ENCODE measurements around the gene EPS15. TPM values are rescaled to one million over a fixed set of nuclear protein-coding genes. Genes with fewer than 3 reads are reported as not detected.

Gene EPS15
- total and polyA plus RNA-seq, 2 donors (not counting 1 experiment from before 2014, with no cell fraction given): 40.3 to 151 TPM

DNA sequence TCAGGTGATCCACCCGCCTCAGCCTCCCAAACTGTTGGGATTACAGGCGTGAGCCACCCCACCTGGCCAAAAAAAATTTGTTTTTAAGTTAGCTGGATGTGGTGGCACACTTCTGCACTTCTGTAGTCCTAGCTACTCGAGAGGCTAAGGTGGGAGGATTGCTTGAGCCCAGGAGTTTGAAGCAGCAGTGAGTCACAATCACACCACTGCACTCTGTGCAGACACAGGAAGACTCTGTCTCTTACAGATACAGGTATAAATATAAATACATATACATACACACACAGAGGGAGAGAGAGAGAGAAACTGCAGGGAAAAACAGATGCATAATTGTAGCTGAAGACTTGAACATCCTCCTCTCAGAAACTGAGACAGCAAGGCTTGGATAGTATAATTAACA is 34.8 kb upstream of the EPS15 start:
- Histone ChIP-seq H3K4me2 (replicated peaks; ENCODE audit: low read depth, low read length, poor library complexity, severe bottlenecking) (no peak overlapping the region), H3K27me3 (replicated peaks in 1 of 4; ENCODE audit: control extremely low read depth in 1 of 4, control insufficient read depth in 3 of 4, insufficient read depth in 4 of 4, low read length in 3 of 4) (no peaks in the 10 kb centered on the region), H3K9ac (ENCODE audit: low read length) (no peak overlapping the region), H3K4me3 (ENCODE audit: control extremely low read depth in 1 of 5, extremely low read depth in 1 of 5, insufficient read depth in 1 of 5, low read depth in 2 of 5, low read length in 4 of 5) (no peak overlapping the region), H3K9me3 (ENCODE audit: control extremely low read depth in 1 of 3, control insufficient read depth in 2 of 3, insufficient read depth in 1 of 3, low read length in 2 of 3) (peaks cover 0 to 4% (median 0%) of the 10 kb centered on the region in 3 donors), H3K4me1 (ENCODE audit: control insufficient read depth in 2 of 2, insufficient read depth in 2 of 2, low read length in 2 of 2) (peaks cover 13 to 16% of the 10 kb centered on the region in 2 donors), H3K79me2 (ENCODE audit: control insufficient read depth, insufficient read depth, low read length) (no peaks in the 10 kb centered on the region), H4K20me1 (ENCODE audit: control insufficient read depth, insufficient read depth, low read length, poor library complexity, severe bottlenecking) (no peaks in the 10 kb centered on the region), H2AFZ (ENCODE audit: insufficient read depth, low read depth, low read length, poor library complexity, severe bottlenecking) (no peak overlapping the region), H3K36me3 (replicated peaks in 1 of 2; ENCODE audit: control extremely low read depth in 1 of 2, control insufficient read depth in 1 of 2, extremely low read depth in 1 of 2, insufficient read depth in 2 of 2, low read length in 1 of 2) (no peaks in the 10 kb centered on the region), H3K27ac (ENCODE audit: low read length in 2 of 2) (no peak overlapping the region)
- H3K27ac Mint-ChIP-seq: no peak overlapping the region
- DNase-seq: no peak
- TF ChIP-seq, protein P1, sequence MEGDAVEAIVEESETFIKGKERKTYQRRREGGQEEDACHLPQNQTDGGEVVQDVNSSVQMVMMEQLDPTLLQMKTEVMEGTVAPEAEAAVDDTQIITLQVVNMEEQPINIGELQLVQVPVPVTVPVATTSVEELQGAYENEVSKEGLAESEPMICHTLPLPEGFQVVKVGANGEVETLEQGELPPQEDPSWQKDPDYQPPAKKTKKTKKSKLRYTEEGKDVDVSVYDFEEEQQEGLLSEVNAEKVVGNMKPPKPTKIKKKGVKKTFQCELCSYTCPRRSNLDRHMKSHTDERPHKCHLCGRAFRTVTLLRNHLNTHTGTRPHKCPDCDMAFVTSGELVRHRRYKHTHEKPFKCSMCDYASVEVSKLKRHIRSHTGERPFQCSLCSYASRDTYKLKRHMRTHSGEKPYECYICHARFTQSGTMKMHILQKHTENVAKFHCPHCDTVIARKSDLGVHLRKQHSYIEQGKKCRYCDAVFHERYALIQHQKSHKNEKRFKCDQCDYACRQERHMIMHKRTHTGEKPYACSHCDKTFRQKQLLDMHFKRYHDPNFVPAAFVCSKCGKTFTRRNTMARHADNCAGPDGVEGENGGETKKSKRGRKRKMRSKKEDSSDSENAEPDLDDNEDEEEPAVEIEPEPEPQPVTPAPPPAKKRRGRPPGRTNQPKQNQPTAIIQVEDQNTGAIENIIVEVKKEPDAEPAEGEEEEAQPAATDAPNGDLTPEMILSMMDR (IDR thresholded peaks at IDR 0.05): no peak
- no peak for TF ChIP-seq EZH2 (IDR thresholded peaks at IDR 0.05; ENCODE audit: borderline replicate concordance, insufficient read depth, low read depth, low read length, poor library complexity, severe bottlenecking)
- peaks cover 20% of the 10 kb centered on the region for H3K4me1 Mint-ChIP-seq
- CTCF ChIA-PET: interaction anchor here (2.6 kb wide), 1 partner anchor 18 kb away, joined by 7 read pairs; no protein-coding TSS in a partner anchor
- no peaks in the 10 kb centered on the region for H3K27me3 Mint-ChIP-seq
- WGBS (ENCODE audit: insufficient coverage): no CpG with 5 or more reads among the region's 3 CpGs
- intact Hi-C loops (cut with micrococcal nuclease): no loop called here
- H3K9me3 Mint-ChIP-seq (ENCODE audit: insufficient read depth): no peaks in the 10 kb centered on the region
- H3K4me3 Mint-ChIP-seq: no peak overlapping the region
- POLR2A ChIA-PET: no interaction called here
- ATAC-seq (ENCODE audit: low read depth): no peak

DNA sequence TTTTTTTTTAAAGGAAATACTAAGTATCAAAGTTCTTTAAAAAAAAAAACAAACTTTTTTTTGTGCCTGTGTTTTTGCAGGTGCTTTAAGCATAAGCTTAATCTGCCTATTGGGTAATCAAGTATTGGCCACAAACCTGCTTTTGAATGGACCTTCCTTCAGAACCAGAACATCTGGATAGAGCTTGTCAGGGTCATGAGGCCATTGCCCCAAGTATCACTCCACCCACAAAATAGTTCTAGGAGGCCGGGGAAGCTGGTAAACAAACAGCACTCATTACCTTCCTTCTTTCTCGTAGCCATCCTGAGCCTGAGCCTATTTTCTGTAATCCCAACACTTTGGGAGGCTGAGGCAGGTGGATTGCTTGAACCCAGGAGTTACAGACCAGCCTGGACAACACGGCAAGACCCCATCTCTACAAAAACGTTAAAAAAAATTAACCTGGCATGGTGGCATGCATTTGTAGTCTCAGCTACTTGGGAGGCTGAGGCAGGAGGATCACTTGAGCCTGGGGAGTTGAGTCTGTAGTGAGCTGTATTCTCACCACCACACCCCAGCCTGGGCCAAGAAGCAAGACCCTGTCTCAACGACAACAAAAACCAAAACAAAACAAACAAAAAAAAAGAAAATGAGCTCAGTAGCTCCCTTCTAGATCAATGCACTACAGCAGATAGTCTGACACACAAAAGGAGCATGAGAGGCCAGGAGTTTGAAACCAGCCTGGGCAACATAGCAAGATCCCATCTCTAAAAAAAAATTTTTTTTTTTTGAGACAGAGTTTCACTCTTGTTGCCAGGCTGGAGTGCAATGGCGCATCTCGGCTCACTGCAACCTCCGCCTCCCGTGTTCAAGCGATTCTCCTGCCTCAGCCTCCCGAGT is 34.1 kb upstream of the EPS15 start:
- Histone ChIP-seq H3K36me3 (replicated peaks in 1 of 2; ENCODE audit: control extremely low read depth in 1 of 2, control insufficient read depth in 1 of 2, extremely low read depth in 1 of 2, insufficient read depth in 2 of 2, low read length in 1 of 2) (no peaks in the 10 kb centered on the region), H3K4me3 (ENCODE audit: control extremely low read depth in 1 of 5, extremely low read depth in 1 of 5, insufficient read depth in 1 of 5, low read depth in 2 of 5, low read length in 4 of 5) (no peak overlapping the region), H3K9ac (ENCODE audit: low read length) (no peak overlapping the region), H2AFZ (ENCODE audit: insufficient read depth, low read depth, low read length, poor library complexity, severe bottlenecking) (no peak overlapping the region), H4K20me1 (ENCODE audit: control insufficient read depth, insufficient read depth, low read length, poor library complexity, severe bottlenecking) (no peaks in the 10 kb centered on the region), H3K4me2 (replicated peaks; ENCODE audit: low read depth, low read length, poor library complexity, severe bottlenecking) (no peak overlapping the region), H3K9me3 (ENCODE audit: control extremely low read depth in 1 of 3, control insufficient read depth in 2 of 3, insufficient read depth in 1 of 3, low read length in 2 of 3) (peaks cover 0 to 4% (median 0%) of the 10 kb centered on the region in 3 donors), H3K27me3 (replicated peaks in 1 of 4; ENCODE audit: control extremely low read depth in 1 of 4, control insufficient read depth in 3 of 4, insufficient read depth in 4 of 4, low read length in 3 of 4) (no peaks in the 10 kb centered on the region), H3K4me1 (ENCODE audit: control insufficient read depth in 2 of 2, insufficient read depth in 2 of 2, low read length in 2 of 2) (peaks cover 16 to 21% of the 10 kb centered on the region in 2 donors), H3K79me2 (ENCODE audit: control insufficient read depth, insufficient read depth, low read length) (no peaks in the 10 kb centered on the region), H3K27ac (ENCODE audit: low read length in 2 of 2) (no peak overlapping the region)
- CTCF ChIA-PET: interaction anchor here (2.6 kb wide), 1 partner anchor 17 kb away, joined by 7 read pairs; no protein-coding TSS in a partner anchor
- H3K4me3 Mint-ChIP-seq: no peak overlapping the region
- DNase-seq (no peak), ATAC-seq (ENCODE audit: low read depth) (no peak)
- H3K9me3 Mint-ChIP-seq (ENCODE audit: insufficient read depth): no peaks in the 10 kb centered on the region
- no peaks in the 10 kb centered on the region for H3K27me3 Mint-ChIP-seq
- no peak overlapping the region for H3K27ac Mint-ChIP-seq
- H3K4me1 Mint-ChIP-seq: peaks cover 26% of the 10 kb centered on the region
- whole genome bisulfite sequencing (ENCODE audit: insufficient coverage): 100% methylated on average over 8 of the region's 11 CpGs
- POLR2A ChIA-PET: interaction anchor here (1.0 kb wide), 1 partner anchor 11 kb away, joined by 11 read pairs; no protein-coding TSS in a partner anchor
- intact Hi-C loops (cut with micrococcal nuclease): no loop called here
- no peak for TF ChIP-seq EZH2 (IDR thresholded peaks at IDR 0.05; ENCODE audit: borderline replicate concordance, insufficient read depth, low read depth, low read length, poor library complexity, severe bottlenecking)
- TF ChIP-seq, protein P1 (IDR thresholded peaks at IDR 0.05): no peak

Measured in B cell (primary cell).